GM23338 (cell line): ENCODE results near the gene HAGH. TPM values are rescaled to one million over a fixed set of nuclear protein-coding genes. Genes with fewer than 3 reads are reported as not detected.

ENCODE experiments used
- ATAC-seq: fragments of 200-7000 bp; cut with Tn5 transposase; 3 replicates; pipeline ENCODE4 v1.9.1; 2020
- DNase-seq: peaks from one replicate; pipeline ENCODE4 v3.0.0-alpha.2; 2015; ENCODE audit warnings: low spot score
- H2AFZ ChIP-seq: fragments of 200-600 bp; sonication (generic); 2 replicates; pipeline ENCODE4 v1.8.0; 2016; ENCODE audit warnings: antibody characterized with exemption, mild to moderate bottlenecking, moderate library complexity
- H3F3A ChIP-seq: fragments of 200-600 bp; sonication (generic); replicated peaks from 2 replicates; pipeline ENCODE4 v1.8.0; 2017; ENCODE audit warnings: antibody characterized with exemption, mixed run types, low read depth
- H3K27ac ChIP-seq: fragments of 200-600 bp; sonication (generic); 2 replicates; pipeline ENCODE4 v1.6.1; 2016; ENCODE audit warnings: low read depth
- H3K27me3 ChIP-seq: fragments of 200-600 bp; sonication (generic); 2 replicates; pipeline ENCODE4 v1.8.0; 2016; ENCODE audit warnings: mild to moderate bottlenecking, mixed run types, moderate library complexity; ENCODE audit not compliant: insufficient read depth
- H3K36me3 ChIP-seq: fragments of 200-600 bp; sonication (generic); 2 replicates; pipeline ENCODE4 v1.8.0; 2016; ENCODE audit warnings: mild to moderate bottlenecking; ENCODE audit not compliant: insufficient read depth
- H3K4me1 ChIP-seq: fragments of 200-600 bp; sonication (generic); 2 replicates; pipeline ENCODE4 v1.8.0; 2016; ENCODE audit warnings: mild to moderate bottlenecking, moderate library complexity; ENCODE audit not compliant: insufficient read depth
- H3K4me2 ChIP-seq: fragments of 200-600 bp; sonication (generic); 2 replicates; pipeline ENCODE4 v1.7.1; 2017; ENCODE audit warnings: mixed run types
- H3K4me3 ChIP-seq: fragments of 200-600 bp; sonication (generic); 2 replicates; pipeline ENCODE4 v1.6.1; 2016; ENCODE audit warnings: mixed run types
- H3K79me2 ChIP-seq: fragments of 200-600 bp; sonication (generic); replicated peaks from 2 replicates; pipeline ENCODE4 v1.8.0; 2017; ENCODE audit warnings: mild to moderate bottlenecking; ENCODE audit not compliant: insufficient read depth
- H3K9me2 ChIP-seq: fragments of 200-600 bp; sonication (generic); 2 replicates; pipeline ENCODE4 v1.8.0; 2017; ENCODE audit not compliant: insufficient read depth
- H4K20me1 ChIP-seq: fragments of 200-600 bp; sonication (generic); replicated peaks from 2 replicates; pipeline ENCODE4 v1.8.0; 2017; ENCODE audit warnings: mild to moderate bottlenecking; ENCODE audit not compliant: insufficient read depth
- H3K27ac Mint-ChIP-seq: 2 replicates; pipeline ENCODE4 v1.8.0; 2020; ENCODE audit warnings: inconsistent platforms, mild to moderate bottlenecking, moderate library complexity, mixed read lengths
- H3K27me3 Mint-ChIP-seq: 3 replicates; pipeline ENCODE4 v1.8.0; 2022; ENCODE audit warnings: low read depth, mild to moderate bottlenecking, moderate library complexity, mixed read lengths, inconsistent platforms; ENCODE audit not compliant: insufficient read depth, poor library complexity
- H3K36me3 Mint-ChIP-seq: 3 replicates; pipeline ENCODE4 v1.8.0; 2021; ENCODE audit warnings: low read depth, mild to moderate bottlenecking, inconsistent platforms, moderate library complexity, mixed read lengths
- H3K4me1 Mint-ChIP-seq: 3 replicates; pipeline ENCODE4 v1.8.0; 2020; ENCODE audit warnings: mild to moderate bottlenecking, inconsistent platforms, mixed read lengths
- H3K4me3 Mint-ChIP-seq: 3 replicates; pipeline ENCODE4 v1.8.0; 2021; ENCODE audit warnings: moderate library complexity, mild to moderate bottlenecking, inconsistent platforms, mixed read lengths
- H3K9me3 Mint-ChIP-seq: 3 replicates; pipeline ENCODE4 v1.8.0; 2020; ENCODE audit warnings: moderate library complexity, mild to moderate bottlenecking, inconsistent platforms, mixed read lengths
- EZH2 ChIP-seq: fragments of 200-600 bp; sonication (generic); IDR thresholded peaks from one replicate; pipeline ENCODE4 v1.8.0; 2017; ENCODE audit warnings: antibody characterized with exemption, mild to moderate bottlenecking, low read depth; ENCODE audit not compliant: unreplicated experiment
- EZH2phosphoT487 ChIP-seq: fragments of 200-600 bp; sonication (generic); IDR thresholded peaks from one replicate; pipeline ENCODE4 v1.8.1; 2018; ENCODE audit warnings: antibody characterized with exemption; ENCODE audit not compliant: unreplicated experiment
- JUNB ChIP-seq: IDR thresholded peaks from one replicate; pipeline ENCODE4 v1.6.1; 2016; ENCODE audit warnings: antibody characterized with exemption; ENCODE audit not compliant: unreplicated experiment
- ZNF331 ChIP-seq: fragments of 250-450 bp; sonication (Bioruptor Pico); IDR thresholded peaks from 2 replicates; pipeline ENCODE4 v1.5.0; 2020; ENCODE audit warnings: low read depth, mild to moderate bottlenecking, moderate library complexity
- ZNF462 ChIP-seq: fragments of 250-450 bp; sonication (Bioruptor Pico); IDR thresholded peaks from 2 replicates; pipeline ENCODE4 v1.5.0; 2020; ENCODE audit warnings: mild to moderate bottlenecking, moderate library complexity
- polyA plus RNA-seq: library from polyadenylated mRNA; unstranded; fragments of >200 nt; fragmentation: Nextera tagmentation; extraction: Ambion mirVana; gene quantifications from 2 replicates; pipeline ENCODE4 v1.2.1, GENCODE V29; 2016
- total RNA-seq: library from RNA; depleted of rRNA; stranded (reverse); fragments of >200 nt; shearing (Covaris generic); gene quantifications from 2 replicates; pipeline ENCODE4 v1.2.3, GENCODE V29; 2014
- TF ChIP-seq, protein P1 (sequence below): IDR thresholded peaks from one replicate; pipeline ENCODE4 v1.6.1; 2018; ENCODE audit warnings: antibody characterized with exemption; ENCODE audit not compliant: unreplicated experiment

The HAGH gene
- total and polyA plus RNA-seq, 2 experiments from 2014 or later = 24.7 to 28.9 TPM

DNA sequence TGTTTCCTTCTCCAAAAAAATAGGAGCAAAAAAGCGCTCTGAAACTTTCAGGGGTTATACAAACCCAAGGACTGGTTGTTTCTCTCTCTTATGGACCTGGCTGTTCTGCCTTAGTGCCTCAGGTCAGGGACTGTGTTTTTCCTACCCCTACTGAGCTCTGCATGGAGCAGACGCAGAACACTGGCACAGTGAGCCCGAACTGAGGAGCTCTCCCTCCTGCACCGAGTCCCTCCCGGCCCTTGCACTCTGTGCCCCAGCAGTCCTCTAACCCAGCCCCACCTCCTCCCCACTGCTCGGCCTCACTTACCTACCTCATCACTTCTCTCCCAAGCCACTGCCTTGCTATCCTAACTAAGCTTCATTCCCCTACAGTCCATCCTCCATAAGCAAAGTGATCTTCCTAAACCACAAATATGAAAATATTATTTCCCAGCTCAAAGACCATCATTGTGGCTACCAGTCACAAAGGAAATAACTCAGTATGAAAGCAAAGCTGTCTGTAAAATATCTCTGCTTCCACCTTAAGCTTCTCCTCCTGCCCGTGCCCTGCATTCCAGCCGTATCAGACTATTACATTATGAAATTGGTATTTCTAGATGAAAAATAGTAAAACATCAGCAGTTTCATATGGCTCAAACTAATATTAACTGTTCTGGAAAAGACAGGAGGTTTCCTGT, 31.7 kb upstream of the HAGH start:
- no peak for DNase-seq
- H3K79me2 ChIP-seq = no peaks in the 10 kb centered on the region
- H3K4me2 ChIP-seq = no peak overlapping the region
- ATAC-seq = peak; percentile 84
- Mint-ChIP-seq H3K4me1 (no peaks in the 10 kb centered on the region), H3K27ac (no peak overlapping the region), H3K9me3 (no peaks in the 10 kb centered on the region), H3K36me3 (no peaks in the 10 kb centered on the region), H3K27me3 (peaks cover 17% of the 10 kb centered on the region), H3K4me3 (no peak overlapping the region)
- H3K36me3 ChIP-seq = no peaks in the 10 kb centered on the region
- no peaks in the 10 kb centered on the region for H4K20me1 ChIP-seq
- H3K4me3 ChIP-seq = no peak overlapping the region
- no peaks in the 10 kb centered on the region for H3K9me2 ChIP-seq
- no peaks in the 10 kb centered on the region for H3F3A ChIP-seq
- TF ChIP-seq EZH2phosphoT487 (no peak), ZNF462 (no peak), ZNF331 (no peak), JUNB (no peak), EZH2 (no peak)
- TF ChIP-seq, protein P1, sequence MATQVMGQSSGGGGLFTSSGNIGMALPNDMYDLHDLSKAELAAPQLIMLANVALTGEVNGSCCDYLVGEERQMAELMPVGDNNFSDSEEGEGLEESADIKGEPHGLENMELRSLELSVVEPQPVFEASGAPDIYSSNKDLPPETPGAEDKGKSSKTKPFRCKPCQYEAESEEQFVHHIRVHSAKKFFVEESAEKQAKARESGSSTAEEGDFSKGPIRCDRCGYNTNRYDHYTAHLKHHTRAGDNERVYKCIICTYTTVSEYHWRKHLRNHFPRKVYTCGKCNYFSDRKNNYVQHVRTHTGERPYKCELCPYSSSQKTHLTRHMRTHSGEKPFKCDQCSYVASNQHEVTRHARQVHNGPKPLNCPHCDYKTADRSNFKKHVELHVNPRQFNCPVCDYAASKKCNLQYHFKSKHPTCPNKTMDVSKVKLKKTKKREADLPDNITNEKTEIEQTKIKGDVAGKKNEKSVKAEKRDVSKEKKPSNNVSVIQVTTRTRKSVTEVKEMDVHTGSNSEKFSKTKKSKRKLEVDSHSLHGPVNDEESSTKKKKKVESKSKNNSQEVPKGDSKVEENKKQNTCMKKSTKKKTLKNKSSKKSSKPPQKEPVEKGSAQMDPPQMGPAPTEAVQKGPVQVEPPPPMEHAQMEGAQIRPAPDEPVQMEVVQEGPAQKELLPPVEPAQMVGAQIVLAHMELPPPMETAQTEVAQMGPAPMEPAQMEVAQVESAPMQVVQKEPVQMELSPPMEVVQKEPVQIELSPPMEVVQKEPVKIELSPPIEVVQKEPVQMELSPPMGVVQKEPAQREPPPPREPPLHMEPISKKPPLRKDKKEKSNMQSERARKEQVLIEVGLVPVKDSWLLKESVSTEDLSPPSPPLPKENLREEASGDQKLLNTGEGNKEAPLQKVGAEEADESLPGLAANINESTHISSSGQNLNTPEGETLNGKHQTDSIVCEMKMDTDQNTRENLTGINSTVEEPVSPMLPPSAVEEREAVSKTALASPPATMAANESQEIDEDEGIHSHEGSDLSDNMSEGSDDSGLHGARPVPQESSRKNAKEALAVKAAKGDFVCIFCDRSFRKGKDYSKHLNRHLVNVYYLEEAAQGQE = no peak
- no peak overlapping the region for H3K27ac ChIP-seq
- no peak overlapping the region for H2AFZ ChIP-seq
- H3K4me1 ChIP-seq = no peaks in the 10 kb centered on the region
- H3K27me3 ChIP-seq = no peaks in the 10 kb centered on the region
